ENCODE results near the gene IRF5. TPM values are rescaled to one million over a fixed set of nuclear protein-coding genes. Genes with fewer than 3 reads are reported as not detected.

Gene IRF5
- total RNA-seq, 1 experiment from 2014 or later = 16.5 TPM

DNA sequence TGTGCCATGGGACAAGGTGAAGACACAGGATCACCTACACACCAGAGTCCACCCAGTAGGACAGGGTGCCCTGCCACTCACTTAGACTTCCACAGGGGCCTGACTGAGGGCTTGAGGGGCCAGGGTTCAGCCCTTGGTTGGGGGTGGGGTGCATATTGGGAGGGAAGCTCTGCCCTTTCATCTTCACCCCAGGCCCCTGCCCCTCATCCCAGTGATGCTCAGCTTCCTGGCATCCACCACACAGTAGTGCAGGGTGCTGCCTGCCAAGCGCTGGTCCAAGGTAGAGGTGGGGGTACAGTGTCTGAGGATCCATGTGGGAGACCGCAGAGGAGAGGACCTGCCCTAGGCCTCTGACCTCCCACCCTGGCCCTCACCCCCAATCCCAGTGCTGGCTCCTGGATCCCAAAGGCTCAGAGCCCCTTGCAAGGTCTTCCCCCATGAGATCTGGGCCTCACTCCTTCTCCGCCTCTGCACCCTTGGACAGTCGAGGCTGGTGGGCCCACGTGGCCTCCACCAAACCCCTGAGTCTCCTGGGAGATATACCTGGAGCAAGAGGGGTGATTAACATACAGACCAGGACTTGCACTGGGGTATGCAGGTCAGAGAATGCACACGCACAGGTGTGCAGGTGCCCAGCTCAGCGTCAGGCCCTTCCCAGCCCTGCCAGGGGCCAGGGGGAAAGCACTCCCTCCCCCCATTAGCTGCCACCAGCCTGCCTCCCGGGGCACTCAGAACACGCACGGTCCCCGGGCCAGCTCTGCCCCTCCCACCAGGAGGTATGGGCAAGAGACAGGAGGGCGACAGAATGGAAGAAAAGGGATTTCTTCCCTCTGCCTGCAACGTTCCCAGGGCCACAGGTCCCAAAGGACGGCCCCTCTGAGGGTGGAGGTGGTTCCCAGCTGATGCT lies 8.6 kb upstream of the IRF5 start:
- TF ChIP-seq, protein P1, sequence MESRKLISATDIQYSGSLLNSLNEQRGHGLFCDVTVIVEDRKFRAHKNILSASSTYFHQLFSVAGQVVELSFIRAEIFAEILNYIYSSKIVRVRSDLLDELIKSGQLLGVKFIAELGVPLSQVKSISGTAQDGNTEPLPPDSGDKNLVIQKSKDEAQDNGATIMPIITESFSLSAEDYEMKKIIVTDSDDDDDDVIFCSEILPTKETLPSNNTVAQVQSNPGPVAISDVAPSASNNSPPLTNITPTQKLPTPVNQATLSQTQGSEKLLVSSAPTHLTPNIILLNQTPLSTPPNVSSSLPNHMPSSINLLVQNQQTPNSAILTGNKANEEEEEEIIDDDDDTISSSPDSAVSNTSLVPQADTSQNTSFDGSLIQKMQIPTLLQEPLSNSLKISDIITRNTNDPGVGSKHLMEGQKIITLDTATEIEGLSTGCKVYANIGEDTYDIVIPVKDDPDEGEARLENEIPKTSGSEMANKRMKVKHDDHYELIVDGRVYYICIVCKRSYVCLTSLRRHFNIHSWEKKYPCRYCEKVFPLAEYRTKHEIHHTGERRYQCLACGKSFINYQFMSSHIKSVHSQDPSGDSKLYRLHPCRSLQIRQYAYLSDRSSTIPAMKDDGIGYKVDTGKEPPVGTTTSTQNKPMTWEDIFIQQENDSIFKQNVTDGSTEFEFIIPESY (IDR thresholded peaks at IDR 0.05; ENCODE audit: extremely low read depth, insufficient replicate concordance, low read length) = no peak
- TF ChIP-seq, protein P2, sequence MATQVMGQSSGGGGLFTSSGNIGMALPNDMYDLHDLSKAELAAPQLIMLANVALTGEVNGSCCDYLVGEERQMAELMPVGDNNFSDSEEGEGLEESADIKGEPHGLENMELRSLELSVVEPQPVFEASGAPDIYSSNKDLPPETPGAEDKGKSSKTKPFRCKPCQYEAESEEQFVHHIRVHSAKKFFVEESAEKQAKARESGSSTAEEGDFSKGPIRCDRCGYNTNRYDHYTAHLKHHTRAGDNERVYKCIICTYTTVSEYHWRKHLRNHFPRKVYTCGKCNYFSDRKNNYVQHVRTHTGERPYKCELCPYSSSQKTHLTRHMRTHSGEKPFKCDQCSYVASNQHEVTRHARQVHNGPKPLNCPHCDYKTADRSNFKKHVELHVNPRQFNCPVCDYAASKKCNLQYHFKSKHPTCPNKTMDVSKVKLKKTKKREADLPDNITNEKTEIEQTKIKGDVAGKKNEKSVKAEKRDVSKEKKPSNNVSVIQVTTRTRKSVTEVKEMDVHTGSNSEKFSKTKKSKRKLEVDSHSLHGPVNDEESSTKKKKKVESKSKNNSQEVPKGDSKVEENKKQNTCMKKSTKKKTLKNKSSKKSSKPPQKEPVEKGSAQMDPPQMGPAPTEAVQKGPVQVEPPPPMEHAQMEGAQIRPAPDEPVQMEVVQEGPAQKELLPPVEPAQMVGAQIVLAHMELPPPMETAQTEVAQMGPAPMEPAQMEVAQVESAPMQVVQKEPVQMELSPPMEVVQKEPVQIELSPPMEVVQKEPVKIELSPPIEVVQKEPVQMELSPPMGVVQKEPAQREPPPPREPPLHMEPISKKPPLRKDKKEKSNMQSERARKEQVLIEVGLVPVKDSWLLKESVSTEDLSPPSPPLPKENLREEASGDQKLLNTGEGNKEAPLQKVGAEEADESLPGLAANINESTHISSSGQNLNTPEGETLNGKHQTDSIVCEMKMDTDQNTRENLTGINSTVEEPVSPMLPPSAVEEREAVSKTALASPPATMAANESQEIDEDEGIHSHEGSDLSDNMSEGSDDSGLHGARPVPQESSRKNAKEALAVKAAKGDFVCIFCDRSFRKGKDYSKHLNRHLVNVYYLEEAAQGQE (IDR thresholded peaks at IDR 0.05; ENCODE audit: low read depth) = no peak
- TF ChIP-seq SP1 (IDR thresholded peaks at IDR 0.05; ENCODE audit: low read depth) (no peak), EZH2phosphoT487 (IDR thresholded peaks at IDR 0.05; ENCODE audit: borderline replicate concordance) (no peak), EGR1 (IDR thresholded peaks at IDR 0.05; ENCODE audit: low read depth) (no peak), SRF (IDR thresholded peaks at IDR 0.05; ENCODE audit: low read depth) (no peak), TCF7L2 (IDR thresholded peaks at IDR 0.05; ENCODE audit: borderline replicate concordance, extremely low read depth, insufficient read depth, insufficient read length) (no peak), JUND (IDR thresholded peaks at IDR 0.05) (no peak), CEBPB (IDR thresholded peaks at IDR 0.05; ENCODE audit: low read depth) (no peak), FOSL1 (IDR thresholded peaks at IDR 0.05; ENCODE audit: low read depth) (no peak), POLR2A (IDR thresholded peaks at IDR 0.05; ENCODE audit: borderline replicate concordance, extremely low read depth, insufficient read depth, insufficient read length) (no peak), CBX3 (IDR thresholded peaks at IDR 0.05; ENCODE audit: low read depth) (no peak), POLR2AphosphoS5 (IDR thresholded peaks at IDR 0.05; ENCODE audit: low read depth, low read length) (no peak)
- TF ChIP-seq, protein P3, sequence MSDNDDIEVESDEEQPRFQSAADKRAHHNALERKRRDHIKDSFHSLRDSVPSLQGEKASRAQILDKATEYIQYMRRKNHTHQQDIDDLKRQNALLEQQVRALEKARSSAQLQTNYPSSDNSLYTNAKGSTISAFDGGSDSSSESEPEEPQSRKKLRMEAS (IDR thresholded peaks at IDR 0.05) = no peak
- TF ChIP-seq, protein P4, sequence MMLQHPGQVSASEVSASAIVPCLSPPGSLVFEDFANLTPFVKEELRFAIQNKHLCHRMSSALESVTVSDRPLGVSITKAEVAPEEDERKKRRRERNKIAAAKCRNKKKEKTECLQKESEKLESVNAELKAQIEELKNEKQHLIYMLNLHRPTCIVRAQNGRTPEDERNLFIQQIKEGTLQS (IDR thresholded peaks at IDR 0.05) = no peak
- TF ChIP-seq, protein P5, sequence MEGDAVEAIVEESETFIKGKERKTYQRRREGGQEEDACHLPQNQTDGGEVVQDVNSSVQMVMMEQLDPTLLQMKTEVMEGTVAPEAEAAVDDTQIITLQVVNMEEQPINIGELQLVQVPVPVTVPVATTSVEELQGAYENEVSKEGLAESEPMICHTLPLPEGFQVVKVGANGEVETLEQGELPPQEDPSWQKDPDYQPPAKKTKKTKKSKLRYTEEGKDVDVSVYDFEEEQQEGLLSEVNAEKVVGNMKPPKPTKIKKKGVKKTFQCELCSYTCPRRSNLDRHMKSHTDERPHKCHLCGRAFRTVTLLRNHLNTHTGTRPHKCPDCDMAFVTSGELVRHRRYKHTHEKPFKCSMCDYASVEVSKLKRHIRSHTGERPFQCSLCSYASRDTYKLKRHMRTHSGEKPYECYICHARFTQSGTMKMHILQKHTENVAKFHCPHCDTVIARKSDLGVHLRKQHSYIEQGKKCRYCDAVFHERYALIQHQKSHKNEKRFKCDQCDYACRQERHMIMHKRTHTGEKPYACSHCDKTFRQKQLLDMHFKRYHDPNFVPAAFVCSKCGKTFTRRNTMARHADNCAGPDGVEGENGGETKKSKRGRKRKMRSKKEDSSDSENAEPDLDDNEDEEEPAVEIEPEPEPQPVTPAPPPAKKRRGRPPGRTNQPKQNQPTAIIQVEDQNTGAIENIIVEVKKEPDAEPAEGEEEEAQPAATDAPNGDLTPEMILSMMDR (IDR thresholded peaks at IDR 0.05 in 2 of 3, conservative IDR thresholded peaks at IDR 0.05 in 1 of 3; ENCODE audit: borderline replicate concordance in 1 of 3, insufficient read depth in 1 of 3, low read depth in 2 of 3, low read length in 2 of 3) = no peak

More for the DNA sequence above, 8.6 kb upstream of the IRF5 start:
- Histone ChIP-seq H3K79me2 (ENCODE audit: insufficient read depth, low read length) (no peaks in the 10 kb centered on the region), H2AFZ (ENCODE audit: low read depth, low read length, poor library complexity, severe bottlenecking) (no peak overlapping the region), H3K4me1 (ENCODE audit: control insufficient read depth in 1 of 2, insufficient read depth in 2 of 2, low read length in 2 of 2) (no peaks in the 10 kb centered on the region), H3K4me2 (ENCODE audit: low read length) (no peak overlapping the region), H3K9ac (ENCODE audit: low read length) (no peak overlapping the region), H3K4me3 (replicated peaks in 1 of 2; ENCODE audit: low read depth in 1 of 2, low read length in 2 of 2) (no peak overlapping the region), H3K36me3 (ENCODE audit: control insufficient read depth in 1 of 2, insufficient read depth in 2 of 2, low read length in 2 of 2) (no peaks in the 10 kb centered on the region), H3K27me3 (ENCODE audit: insufficient read depth, low read length) (no peaks in the 10 kb centered on the region), H3K9me2 (ENCODE audit: insufficient read depth) (no peaks in the 10 kb centered on the region), H4K20me1 (ENCODE audit: insufficient read depth) (no peaks in the 10 kb centered on the region), H3K27ac (ENCODE audit: low read depth, low read length) (no peak overlapping the region), H3K9me3 (ENCODE audit: control insufficient read depth in 1 of 2, insufficient read depth in 1 of 2, low read depth in 1 of 2, low read length in 2 of 2) (no peaks in the 10 kb centered on the region)
- intact Hi-C loops (cut with micrococcal nuclease) = no loop called here
- BruUV-seq (replicated peaks) = no TSS peak
- DNase-seq (ENCODE audit: low read depth, low spot score) (no peak), ATAC-seq (no peak)
- CTCF ChIA-PET = no interaction called here
- POLR2A ChIA-PET = no interaction called here
- RAD21 ChIA-PET (ENCODE audit: low non-redundant PET in 1 of 2, low total read pairs in 2 of 2, uncharacterized antibody in 2 of 2, unreplicated experiment in 2 of 2) = no interaction called here

Data from HCT116 (cell line).